Dendritic cell treated with granulocyte-macrophage colony-stimulating factor and Interleukin-4, amounts not matched to agents 40 ng/mL and 50 ng/mL, for 4 days (primary cell): ENCODE results near the gene NEXN.
"Not testable (repeated sequence)": the region's sequence is repeated elsewhere in the genome, so short reads cannot be mapped to it uniquely, and the experiment has no call there.

ENCODE experiments used
- H3K27ac Mint-ChIP-seq: one replicate; pipeline ENCODE4 v1.8.0; 2022; ENCODE audit warnings: mild to moderate bottlenecking, mixed read lengths
- H3K27me3 Mint-ChIP-seq: one replicate; pipeline ENCODE4 v1.8.0; 2022; ENCODE audit warnings: mild to moderate bottlenecking, mixed read lengths
- H3K36me3 Mint-ChIP-seq: one replicate; pipeline ENCODE4 v1.8.0; 2022; ENCODE audit warnings: low read depth, mixed read lengths
- H3K4me1 Mint-ChIP-seq: one replicate; pipeline ENCODE4 v1.8.0; 2022; ENCODE audit warnings: low read depth, mixed read lengths
- H3K4me3 Mint-ChIP-seq: one replicate; pipeline ENCODE4 v1.8.0; 2022; ENCODE audit warnings: mild to moderate bottlenecking, moderate library complexity, mixed read lengths
- H3K9me3 Mint-ChIP-seq: one replicate; pipeline ENCODE4 v1.8.0; 2022; ENCODE audit warnings: mixed read lengths
- intact Hi-C: fragments of 100-400 bp; cut with micrococcal nuclease; formaldehyde crosslinking; loops from one replicate; pipeline ENCODE4 v1.15.0; 2022

NEXN gene

GRCh38 chr1:77983352-77983996 lies 95.0 kb downstream of the NEXN start:
- H3K27ac Mint-ChIP-seq, H3K9me3 Mint-ChIP-seq, intact Hi-C loops, H3K4me3 Mint-ChIP-seq, H3K36me3 Mint-ChIP-seq, H3K27me3 Mint-ChIP-seq: not testable (repeated sequence)
- H3K4me1 Mint-ChIP-seq = peaks cover 17% of the 10 kb centered on the region

- Mint-ChIP-seq H3K4me3 (no peak overlapping the region), H3K9me3 (no peaks in the 10 kb centered on the region), H3K27me3 (no peaks in the 10 kb centered on the region), H3K36me3 (peaks cover 15% of the 10 kb centered on the region), H3K4me1 (peaks cover 22% of the 10 kb centered on the region), H3K27ac (no peak overlapping the region)
- intact Hi-C loops = no loop called here
Observed at GRCh38 chr1:77983997-77984355, 95.6 kb downstream of the NEXN start.

GRCh38 chr1:77984629-77985028 lies 96.2 kb downstream of the NEXN start:
- H3K4me3 Mint-ChIP-seq = no peak overlapping the region
- no peaks in the 10 kb centered on the region for H3K27me3 Mint-ChIP-seq
- H3K9me3 Mint-ChIP-seq = no peaks in the 10 kb centered on the region
- intact Hi-C loops = no loop called here
- peaks cover 22% of the 10 kb centered on the region for H3K4me1 Mint-ChIP-seq
- H3K27ac Mint-ChIP-seq = no peak overlapping the region
- peaks cover 16% of the 10 kb centered on the region for H3K36me3 Mint-ChIP-seq

- H3K4me1 Mint-ChIP-seq = peaks cover 23% of the 10 kb centered on the region
- no peaks in the 10 kb centered on the region for H3K27me3 Mint-ChIP-seq
- intact Hi-C loops = no loop called here
Observed at GRCh38 chr1:77986810-77987209, 98.4 kb downstream of the NEXN start.

GRCh38 chr1:77987919-77988318 lies 99.5 kb downstream of the NEXN start:
- H3K4me1 Mint-ChIP-seq = peaks cover 23% of the 10 kb centered on the region
- H3K36me3 Mint-ChIP-seq = peaks cover 9% of the 10 kb centered on the region
- intact Hi-C loops = no loop called here
- H3K27ac Mint-ChIP-seq = no peak overlapping the region
- H3K9me3 Mint-ChIP-seq = no peaks in the 10 kb centered on the region
- H3K27me3 Mint-ChIP-seq = no peaks in the 10 kb centered on the region
- H3K4me3 Mint-ChIP-seq = no peak overlapping the region

More at GRCh38 chr1:77986810-77987209, 98.4 kb downstream of the NEXN start:
- Mint-ChIP-seq H3K9me3 (no peaks in the 10 kb centered on the region), H3K4me3 (no peak overlapping the region), H3K36me3 (peaks cover 9% of the 10 kb centered on the region), H3K27ac (no peak overlapping the region)

GRCh38 chr1:77989744-77990143 lies 101.3 kb downstream of the NEXN start:
- H3K4me1 Mint-ChIP-seq = peaks cover 23% of the 10 kb centered on the region
- H3K36me3 Mint-ChIP-seq = peaks cover 9% of the 10 kb centered on the region
- intact Hi-C loops = no loop called here
- no peak overlapping the region for H3K27ac Mint-ChIP-seq
- H3K27me3 Mint-ChIP-seq = no peaks in the 10 kb centered on the region
- H3K9me3 Mint-ChIP-seq = no peaks in the 10 kb centered on the region
- H3K4me3 Mint-ChIP-seq = no peak overlapping the region

- peaks cover 23% of the 10 kb centered on the region for H3K4me1 Mint-ChIP-seq
- intact Hi-C loops = no loop called here
- H3K27me3 Mint-ChIP-seq = no peaks in the 10 kb centered on the region
- no peak overlapping the region for H3K4me3 Mint-ChIP-seq
- no peaks in the 10 kb centered on the region for H3K9me3 Mint-ChIP-seq
- no peak overlapping the region for H3K27ac Mint-ChIP-seq
- H3K36me3 Mint-ChIP-seq = peaks cover 14% of the 10 kb centered on the region
Observed at GRCh38 chr1:77990629-77991204, 102.3 kb downstream of the NEXN start.

GRCh38 chr1:77991638-77992037 lies 103.2 kb downstream of the NEXN start:
- Mint-ChIP-seq H3K9me3 (no peaks in the 10 kb centered on the region), H3K36me3 (peaks cover 14% of the 10 kb centered on the region), H3K27ac (no peak overlapping the region), H3K27me3 (no peaks in the 10 kb centered on the region), H3K4me1 (peaks cover 16% of the 10 kb centered on the region), H3K4me3 (no peak overlapping the region)
- intact Hi-C loops = no loop called here
